ENCODE data around the gene GXYLT2.

GRCh38 chr3:72896996-72897757 lies 9.3 kb downstream of the GXYLT2 start:
- TF ChIP-seq CTCF (IDR thresholded peaks at IDR 0.05 in 4 of 5, conservative IDR thresholded peaks at IDR 0.05 in 1 of 5): no peak
- TF ChIP-seq POLR2A (IDR thresholded peaks at IDR 0.05): no peak
